Astrocyte (in vitro differentiated cells and primary cell): ENCODE data around the gene CACNG1. TPM values are rescaled to one million over a fixed set of nuclear protein-coding genes. Genes with fewer than 3 reads are reported as not detected.

Source experiments
- DNase-seq: peaks from one replicate; pipeline ENCODE4 v3.0.0-alpha.2; 2010; ENCODE audit warnings: low read depth
- FAIRE-seq: peaks from 2 replicates; lab custom pipeline; 2011; peaks lifted over from hg19 to GRCh38; lab: Jason Lieb, UNC
- H2AFZ ChIP-seq: 2 replicates; pipeline ENCODE4 v1.6.0; 2012; ENCODE audit warnings: low read depth, low read length, inconsistent platforms
- H3K27ac ChIP-seq: 2 replicates; pipeline ENCODE4 v1.5.1; 2011; ENCODE audit warnings: low read depth, low read length, inconsistent platforms
- H3K27me3 ChIP-seq: 2 replicates; pipeline ENCODE4 v1.6.0; 2011; ENCODE audit warnings: low read length, inconsistent platforms; ENCODE audit not compliant: insufficient read depth
- H3K36me3 ChIP-seq: 2 replicates; pipeline ENCODE4 v1.5.1; 2011; ENCODE audit warnings: low read length, inconsistent platforms; ENCODE audit not compliant: insufficient read depth
- H3K4me1 ChIP-seq: 2 replicates; pipeline ENCODE4 v1.5.1; 2011; ENCODE audit warnings: low read length, inconsistent platforms; ENCODE audit not compliant: insufficient read depth
- H3K4me2 ChIP-seq: 2 replicates; pipeline ENCODE4 v1.6.0; 2012; ENCODE audit warnings: low read length, inconsistent platforms
- H3K4me3 ChIP-seq: 2 replicates; pipeline ENCODE4 v1.5.1; 2011; ENCODE audit warnings: low read depth, mild to moderate bottlenecking, low read length, inconsistent platforms; ENCODE audit not compliant: insufficient read depth
- H3K79me2 ChIP-seq: 2 replicates; pipeline ENCODE4 v1.6.0; 2012; ENCODE audit warnings: mild to moderate bottlenecking, low read length, inconsistent platforms; ENCODE audit not compliant: insufficient read depth
- H3K9ac ChIP-seq: 2 replicates; pipeline ENCODE4 v1.6.0; 2012; ENCODE audit warnings: mild to moderate bottlenecking, low read length, inconsistent platforms
- H3K9me3 ChIP-seq: 2 replicates; pipeline ENCODE4 v1.5.1; 2012; ENCODE audit warnings: low read depth, mild to moderate bottlenecking, low read length, inconsistent platforms; ENCODE audit not compliant: insufficient read depth
- H4K20me1 ChIP-seq: 2 replicates; pipeline ENCODE4 v1.6.0; 2012; ENCODE audit warnings: low read length, inconsistent platforms; ENCODE audit not compliant: insufficient read depth
- H3K27ac Mint-ChIP-seq: one replicate; pipeline ENCODE4 v1.8.0; 2021; ENCODE audit warnings: mild to moderate bottlenecking, mixed read lengths; ENCODE audit not compliant: unreplicated experiment
- H3K27me3 Mint-ChIP-seq: one replicate; pipeline ENCODE4 v1.8.0; 2021; ENCODE audit warnings: low read depth, mixed read lengths; ENCODE audit not compliant: unreplicated experiment
- H3K36me3 Mint-ChIP-seq: one replicate; pipeline ENCODE4 v1.8.0; 2021; ENCODE audit warnings: low read depth, mixed read lengths; ENCODE audit not compliant: unreplicated experiment
- H3K4me1 Mint-ChIP-seq: one replicate; pipeline ENCODE4 v1.8.0; 2021; ENCODE audit warnings: low read depth, mixed read lengths; ENCODE audit not compliant: unreplicated experiment
- H3K4me3 Mint-ChIP-seq: one replicate; pipeline ENCODE4 v1.8.0; 2021; ENCODE audit warnings: mild to moderate bottlenecking, moderate library complexity, mixed read lengths; ENCODE audit not compliant: unreplicated experiment
- H3K9me3 Mint-ChIP-seq: one replicate; pipeline ENCODE4 v1.8.0; 2021; ENCODE audit warnings: mild to moderate bottlenecking, mixed read lengths; ENCODE audit not compliant: unreplicated experiment
- CTCF ChIP-seq: IDR thresholded peaks from 2 replicates; pipeline ENCODE4 v1.5.1; 2011; ENCODE audit warnings: low read depth, mild to moderate bottlenecking, inconsistent platforms, low read length, moderate library complexity; ENCODE audit not compliant: insufficient read depth
- EZH2 ChIP-seq: IDR thresholded peaks from 2 replicates; pipeline ENCODE4 v1.6.1; 2012; ENCODE audit warnings: mild to moderate bottlenecking, low read length, inconsistent platforms; ENCODE audit not compliant: insufficient read depth
- total RNA-seq: library from RNA; stranded (reverse); gene quantifications from 2 replicates; pipeline ENCODE4 v1.2.1, GENCODE V29; 2021

Gene CACNG1
- total RNA-seq, 1 donor from 2014 or later = not detected

DNA sequence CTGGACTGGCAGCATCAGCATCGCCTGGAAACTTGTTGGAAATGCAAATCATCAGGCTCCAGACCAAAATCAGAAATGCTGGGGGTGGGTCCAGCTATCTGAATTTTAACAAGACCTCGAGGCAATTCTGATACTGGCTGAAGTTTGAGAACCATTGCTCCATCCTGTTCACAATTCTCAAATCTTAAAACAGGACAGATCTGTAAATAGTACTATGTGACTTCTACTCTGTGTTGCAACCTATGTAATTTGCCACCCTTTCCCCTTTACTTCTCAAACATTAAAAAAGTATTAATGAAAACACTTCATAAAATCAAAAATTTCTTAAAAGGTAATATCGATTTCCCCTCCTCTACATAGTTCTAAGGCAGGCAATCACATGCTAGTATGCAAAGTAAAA is 28.5 kb downstream of the CACNG1 start:
- H3K27me3 ChIP-seq = no peaks in the 10 kb centered on the region
- no peaks in the 10 kb centered on the region for H3K27me3 Mint-ChIP-seq
- no peak for TF ChIP-seq CTCF
- no peak for TF ChIP-seq EZH2
- H3K4me1 Mint-ChIP-seq = no peaks in the 10 kb centered on the region
- no peaks in the 10 kb centered on the region for H4K20me1 ChIP-seq
- no peaks in the 10 kb centered on the region for H3K9me3 ChIP-seq
- H3K79me2 ChIP-seq = no peaks in the 10 kb centered on the region
- peaks cover 4% of the 10 kb centered on the region for H3K36me3 Mint-ChIP-seq
- no peak overlapping the region for H3K27ac Mint-ChIP-seq
- peaks cover 3% of the 10 kb centered on the region for H3K36me3 ChIP-seq
- no peak overlapping the region for H3K9ac ChIP-seq
- no peak overlapping the region for H3K4me3 ChIP-seq
- H3K27ac ChIP-seq = no peak overlapping the region
- no peak overlapping the region for H3K4me2 ChIP-seq
- no peak overlapping the region for H2AFZ ChIP-seq
- FAIRE-seq = no peak
- H3K4me3 Mint-ChIP-seq = no peak overlapping the region
- DNase-seq = no peak
- no peaks in the 10 kb centered on the region for H3K4me1 ChIP-seq
- no peaks in the 10 kb centered on the region for H3K9me3 Mint-ChIP-seq

DNA sequence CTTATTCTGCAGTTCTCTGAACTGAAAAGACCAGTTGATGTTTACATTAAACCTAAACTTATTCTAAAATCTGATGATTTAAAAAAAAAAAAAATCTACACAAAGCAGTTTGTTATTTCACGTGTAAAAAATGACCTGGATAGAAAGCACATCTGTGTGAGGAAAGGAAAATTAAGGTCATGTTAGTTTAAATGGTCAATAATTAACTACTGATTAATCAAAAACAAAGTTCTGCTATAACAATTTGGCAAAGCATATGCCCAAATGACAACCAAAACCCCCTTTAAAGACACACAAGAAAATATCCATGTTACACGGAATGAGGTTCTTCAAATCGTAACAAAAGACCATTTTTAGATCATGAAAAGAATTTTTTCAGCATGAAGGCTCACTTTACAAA is 30.4 kb downstream of the CACNG1 start:
- H3K4me1 ChIP-seq = no peaks in the 10 kb centered on the region
- Mint-ChIP-seq H3K36me3 (peaks cover 7% of the 10 kb centered on the region), H3K4me3 (no peak overlapping the region), H3K27me3 (no peaks in the 10 kb centered on the region), H3K4me1 (no peaks in the 10 kb centered on the region), H3K9me3 (no peaks in the 10 kb centered on the region), H3K27ac (no peak overlapping the region)
- H3K36me3 ChIP-seq = peaks cover 3% of the 10 kb centered on the region
- no peaks in the 10 kb centered on the region for H3K27me3 ChIP-seq
- no peak overlapping the region for H2AFZ ChIP-seq
- TF ChIP-seq EZH2 (no peak), CTCF (no peak)
- H3K9me3 ChIP-seq = no peaks in the 10 kb centered on the region
- FAIRE-seq = no peak
- H3K4me2 ChIP-seq = no peak overlapping the region
- no peak overlapping the region for H3K27ac ChIP-seq
- no peak overlapping the region for H3K9ac ChIP-seq
- H4K20me1 ChIP-seq = peaks cover 6% of the 10 kb centered on the region
- DNase-seq = no peak
- no peak overlapping the region for H3K4me3 ChIP-seq
- no peaks in the 10 kb centered on the region for H3K79me2 ChIP-seq

DNA sequence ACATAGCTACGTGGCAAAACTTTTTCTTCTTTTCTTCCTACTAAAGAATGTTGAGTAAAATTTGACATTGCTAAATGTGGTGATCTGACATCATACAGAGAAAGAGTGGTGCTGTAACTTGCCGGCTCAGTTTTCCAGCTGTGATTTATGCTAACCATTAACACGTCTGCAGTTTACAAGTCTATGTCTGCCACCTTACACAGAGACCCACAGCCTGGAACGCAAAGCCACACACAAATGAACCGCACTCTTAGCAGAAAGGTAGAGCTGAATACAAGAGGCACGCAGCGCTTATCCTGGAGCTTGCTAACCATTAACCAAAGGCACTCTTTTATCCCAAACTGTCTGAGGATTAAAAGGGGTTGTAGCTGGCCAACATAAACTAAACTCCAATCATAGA is 31.9 kb downstream of the CACNG1 start:
- H3K36me3 ChIP-seq = peaks cover 3% of the 10 kb centered on the region
- H3K36me3 Mint-ChIP-seq = peaks cover 7% of the 10 kb centered on the region
- H3K79me2 ChIP-seq = no peaks in the 10 kb centered on the region
- FAIRE-seq (no peak), DNase-seq (no peak)
- no peak overlapping the region for H3K9ac ChIP-seq
- peaks cover 8% of the 10 kb centered on the region for H4K20me1 ChIP-seq
- H3K27ac ChIP-seq = no peak overlapping the region
- H3K4me2 ChIP-seq = no peak overlapping the region
- no peaks in the 10 kb centered on the region for H3K4me1 ChIP-seq
- no peak overlapping the region for H3K4me3 Mint-ChIP-seq
- H3K27ac Mint-ChIP-seq = no peak overlapping the region
- H3K9me3 ChIP-seq = no peaks in the 10 kb centered on the region
- H3K27me3 Mint-ChIP-seq = no peaks in the 10 kb centered on the region
- no peak overlapping the region for H3K4me3 ChIP-seq
- TF ChIP-seq EZH2 (no peak), CTCF (no peak)
- no peak overlapping the region for H2AFZ ChIP-seq
- H3K27me3 ChIP-seq = no peaks in the 10 kb centered on the region
- H3K4me1 Mint-ChIP-seq = no peaks in the 10 kb centered on the region
- H3K9me3 Mint-ChIP-seq = no peaks in the 10 kb centered on the region
